Fibroblast of mammary gland (primary cell): Measurements from ENCODE around the gene NR6A1.

ENCODE experiments used
- DNase-seq: peaks from one replicate; pipeline ENCODE4 v3.0.0-alpha.2; 2010; ENCODE audit warnings: low read depth
- H3K4me3 ChIP-seq: 2 replicates; pipeline ENCODE4 v1.5.1; 2011; ENCODE audit warnings: low read depth, mild to moderate bottlenecking, low read length, moderate library complexity; ENCODE audit not compliant: control insufficient read depth
- CTCF ChIP-seq: conservative IDR thresholded peaks from 2 replicates; pipeline ENCODE4 v1.5.1; 2011; ENCODE audit warnings: low read depth, low read length, inconsistent platforms; ENCODE audit not compliant: control insufficient read depth, insufficient read depth

Gene NR6A1

GRCh38 chr9:124501771-124502320 is 269.3 kb downstream of the NR6A1 start:
- H3K4me3 ChIP-seq = no peak overlapping the region
- TF ChIP-seq CTCF = no peak
- no peak for DNase-seq

GRCh38 chr9:124500796-124501611 is 270.1 kb downstream of the NR6A1 start:
- H3K4me3 ChIP-seq = no peak overlapping the region
- TF ChIP-seq CTCF = no peak
- peak; percentile 4 for DNase-seq

- no peak overlapping the region for H3K4me3 ChIP-seq
- no peak for TF ChIP-seq CTCF
- no peak for DNase-seq
Measured at GRCh38 chr9:124500028-124500795, 270.9 kb downstream of the NR6A1 start.

- H3K4me3 ChIP-seq = no peak overlapping the region
- no peak for DNase-seq
- no peak for TF ChIP-seq CTCF
Measured at GRCh38 chr9:124499216-124499615, 271.9 kb downstream of the NR6A1 start.

GRCh38 chr9:124498499-124499146 is 272.5 kb downstream of the NR6A1 start:
- DNase-seq = no peak
- TF ChIP-seq CTCF = no peak
- H3K4me3 ChIP-seq = no peak overlapping the region

- no peak overlapping the region for H3K4me3 ChIP-seq
- DNase-seq = no peak
- TF ChIP-seq CTCF = no peak
Measured at GRCh38 chr9:124498040-124498439, 273.1 kb downstream of the NR6A1 start.
